Natural killer cell treated with Interleukin-12 subunit alpha and Interleukin-12 subunit beta and Interleukin-15 and Interleukin-18, amount 100 ng/mL, for 72 hours (primary cell): ENCODE results near the gene NFASC. TPM values are rescaled to one million over a fixed set of nuclear protein-coding genes. Genes with fewer than 3 reads are reported as not detected.

Experiments
- ATAC-seq, 2 donors: fragments of 150-1000 bp; cut with Tn5 transposase in 1 of 2; sonication (Bioruptor Pico), chemical (Tn5 transposase) in 1 of 2; 2 replicates each; pipeline ENCODE4 v1.10.0; 2021
- DNase-seq: peaks from one replicate; pipeline ENCODE4 v3.0.0; 2022; ENCODE audit warnings: low spot score
- H3K27ac Mint-ChIP-seq, 2 donors: 1 replicate in 1 of 2; 2 replicates in 1 of 2; pipeline ENCODE4 v1.8.0; 2022; ENCODE audit warnings: mixed read lengths in 2 of 2, mild to moderate bottlenecking in 1 of 2, moderate library complexity in 1 of 2
- H3K27me3 Mint-ChIP-seq, 2 donors: 1 replicate in 1 of 2; 2 replicates in 1 of 2; pipeline ENCODE4 v1.8.0; 2022; ENCODE audit warnings: mixed read lengths in 2 of 2
- H3K36me3 Mint-ChIP-seq: one replicate; pipeline ENCODE4 v1.8.0; 2022; ENCODE audit warnings: mixed read lengths
- H3K4me1 Mint-ChIP-seq, 2 donors: 1 replicate in 1 of 2; 2 replicates in 1 of 2; pipeline ENCODE4 v1.8.0; 2022; ENCODE audit warnings: low read depth in 2 of 2, mixed read lengths in 2 of 2, mild to moderate bottlenecking in 1 of 2
- H3K4me3 Mint-ChIP-seq: one replicate; pipeline ENCODE4 v1.8.0; 2022; ENCODE audit warnings: mixed read lengths
- H3K9me3 Mint-ChIP-seq: 2 replicates; pipeline ENCODE4 v1.8.0; 2022; ENCODE audit warnings: mixed read lengths
- total RNA-seq, 2 donors: library from RNA; stranded (reverse); gene quantifications; one replicate each; pipeline ENCODE4 v1.2.3, GENCODE V29; 2022

Gene NFASC
- total RNA-seq, 2 donors from 2014 or later = 0.36 to 0.71 TPM

DNA sequence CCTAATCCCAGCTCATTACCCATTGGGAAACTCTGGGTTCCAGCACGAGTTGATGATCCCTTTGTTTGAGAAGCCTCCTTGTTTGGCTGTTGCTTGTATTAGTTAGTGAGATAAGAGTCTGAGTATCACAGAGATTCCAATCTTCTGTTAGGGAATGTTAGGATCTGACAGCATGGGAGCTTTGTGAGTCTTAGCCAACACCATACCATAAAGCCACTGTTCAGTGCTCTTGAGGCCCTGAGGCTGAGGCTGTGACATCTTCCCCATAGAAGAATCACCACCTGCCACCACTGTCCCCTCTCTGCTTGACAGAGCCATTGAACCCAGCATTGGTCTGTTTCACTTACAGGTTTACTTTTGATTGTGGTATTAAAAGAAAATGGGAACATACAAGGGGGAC lies 29.3 kb upstream of the NFASC start:
- no peak overlapping the region for H3K27ac Mint-ChIP-seq
- H3K36me3 Mint-ChIP-seq = no peaks in the 10 kb centered on the region
- no peaks in the 10 kb centered on the region for H3K4me1 Mint-ChIP-seq
- ATAC-seq (no peak), DNase-seq (no peak)
- H3K27me3 Mint-ChIP-seq = peaks cover 11 to 37% of the 10 kb centered on the region in 2 donors
- H3K4me3 Mint-ChIP-seq = no peak overlapping the region
- H3K9me3 Mint-ChIP-seq = peaks cover 3% of the 10 kb centered on the region

- H3K9me3 Mint-ChIP-seq = peaks cover 3% of the 10 kb centered on the region
- H3K4me1 Mint-ChIP-seq = no peaks in the 10 kb centered on the region
- no peak overlapping the region for H3K4me3 Mint-ChIP-seq
- no peak overlapping the region for H3K27ac Mint-ChIP-seq
- H3K27me3 Mint-ChIP-seq = peaks cover 13 to 32% of the 10 kb centered on the region in 2 donors
- H3K36me3 Mint-ChIP-seq = no peaks in the 10 kb centered on the region
- ATAC-seq = no peak
- DNase-seq = no peak
Observed at GRCh38 chr1:204841798-204842197, 28.9 kb upstream of the NFASC start.

GRCh38 chr1:204842369-204842768 lies 28.3 kb upstream of the NFASC start:
- DNase-seq (no peak), ATAC-seq (no peak)
- Mint-ChIP-seq H3K4me1 (no peaks in the 10 kb centered on the region), H3K36me3 (no peaks in the 10 kb centered on the region), H3K9me3 (peaks cover 1% of the 10 kb centered on the region), H3K4me3 (no peak overlapping the region), H3K27ac (no peak overlapping the region), H3K27me3 (peaks cover 8 to 27% of the 10 kb centered on the region in 2 donors)

- H3K4me3 Mint-ChIP-seq = no peak overlapping the region
- H3K27me3 Mint-ChIP-seq = peaks cover 9 to 27% of the 10 kb centered on the region in 2 donors
- DNase-seq = no peak
- no peaks in the 10 kb centered on the region for H3K9me3 Mint-ChIP-seq
- ATAC-seq = no peak
- no peaks in the 10 kb centered on the region for H3K4me1 Mint-ChIP-seq
- no peak overlapping the region for H3K27ac Mint-ChIP-seq
- no peaks in the 10 kb centered on the region for H3K36me3 Mint-ChIP-seq
Observed at GRCh38 chr1:204842892-204843291, 27.8 kb upstream of the NFASC start.

- ATAC-seq (no peak), DNase-seq (no peak)
- no peaks in the 10 kb centered on the region for H3K4me1 Mint-ChIP-seq
- no peak overlapping the region for H3K27ac Mint-ChIP-seq
- no peak overlapping the region for H3K4me3 Mint-ChIP-seq
- H3K36me3 Mint-ChIP-seq = no peaks in the 10 kb centered on the region
- no peaks in the 10 kb centered on the region for H3K9me3 Mint-ChIP-seq
- peaks cover 15 to 34% of the 10 kb centered on the region in 2 donors for H3K27me3 Mint-ChIP-seq
Observed at GRCh38 chr1:204846546-204846945, 24.1 kb upstream of the NFASC start.

DNA sequence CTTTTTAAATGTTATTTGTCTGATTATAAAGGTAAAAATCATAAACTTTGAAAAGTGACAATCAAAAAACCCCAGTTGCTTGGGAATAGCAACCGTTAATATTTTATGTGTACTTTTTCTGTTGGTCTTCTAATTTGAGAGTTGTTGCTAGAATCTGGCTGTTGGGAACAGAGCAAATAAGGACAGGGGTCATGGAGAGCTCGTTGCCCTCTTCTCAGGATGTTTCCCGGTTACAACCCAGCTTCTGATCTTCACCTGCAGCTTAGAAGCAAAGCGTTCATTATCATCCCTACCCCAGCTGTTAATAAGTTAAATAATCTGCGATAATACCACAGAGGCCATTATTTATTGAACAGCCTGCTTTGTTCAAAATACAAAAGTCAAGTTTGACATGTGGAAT lies 22.1 kb upstream of the NFASC start:
- DNase-seq (no peak), ATAC-seq (no peak)
- Mint-ChIP-seq H3K27ac (no peak overlapping the region), H3K9me3 (no peaks in the 10 kb centered on the region), H3K4me3 (no peak overlapping the region), H3K4me1 (no peaks in the 10 kb centered on the region), H3K27me3 (peaks cover 19 to 26% of the 10 kb centered on the region in 2 donors), H3K36me3 (no peaks in the 10 kb centered on the region)

- Mint-ChIP-seq H3K9me3 (no peaks in the 10 kb centered on the region), H3K4me1 (no peaks in the 10 kb centered on the region), H3K36me3 (no peaks in the 10 kb centered on the region), H3K27ac (no peak overlapping the region), H3K4me3 (no peak overlapping the region), H3K27me3 (peaks cover 22 to 28% of the 10 kb centered on the region in 2 donors)
- ATAC-seq (no peak), DNase-seq (no peak)
Observed at GRCh38 chr1:204852854-204853253, 17.8 kb upstream of the NFASC start.

- ATAC-seq (no peak), DNase-seq (no peak)
- no peaks in the 10 kb centered on the region for H3K36me3 Mint-ChIP-seq
- H3K9me3 Mint-ChIP-seq = no peaks in the 10 kb centered on the region
- H3K4me1 Mint-ChIP-seq = no peaks in the 10 kb centered on the region
- H3K4me3 Mint-ChIP-seq = no peak overlapping the region
- H3K27me3 Mint-ChIP-seq = peaks cover 19 to 27% of the 10 kb centered on the region in 2 donors
- H3K27ac Mint-ChIP-seq = no peak overlapping the region
Observed at GRCh38 chr1:204853436-204853835, 17.2 kb upstream of the NFASC start.

DNA sequence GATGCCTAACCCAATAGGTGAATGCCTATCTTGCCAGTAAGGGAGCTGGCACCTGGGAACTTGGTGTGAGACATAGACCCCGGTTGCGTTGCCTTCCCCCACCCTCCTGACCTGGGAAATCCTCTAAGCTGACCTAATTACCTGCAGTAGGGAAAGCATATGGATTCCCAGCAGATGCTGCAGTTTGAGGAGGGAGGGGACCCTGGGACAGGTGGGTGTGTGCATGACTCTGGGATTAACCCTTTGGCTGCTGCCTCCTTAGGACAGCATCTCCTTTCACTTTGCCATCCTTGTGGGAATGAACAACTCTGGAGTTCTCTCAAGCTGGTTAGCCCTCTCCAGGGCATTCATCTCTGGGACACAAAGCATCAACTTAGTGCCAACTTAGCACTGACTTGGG lies 16.4 kb upstream of the NFASC start:
- H3K9me3 Mint-ChIP-seq = no peaks in the 10 kb centered on the region
- DNase-seq (no peak), ATAC-seq (no peak)
- H3K27ac Mint-ChIP-seq = no peak overlapping the region
- H3K4me1 Mint-ChIP-seq = no peaks in the 10 kb centered on the region
- peaks cover 19 to 27% of the 10 kb centered on the region in 2 donors for H3K27me3 Mint-ChIP-seq
- no peaks in the 10 kb centered on the region for H3K36me3 Mint-ChIP-seq
- no peak overlapping the region for H3K4me3 Mint-ChIP-seq

- peaks cover 20 to 34% of the 10 kb centered on the region in 2 donors for H3K27me3 Mint-ChIP-seq
- H3K4me3 Mint-ChIP-seq = no peak overlapping the region
- no peak for ATAC-seq
- H3K4me1 Mint-ChIP-seq = no peaks in the 10 kb centered on the region
- H3K36me3 Mint-ChIP-seq = no peaks in the 10 kb centered on the region
- no peak for DNase-seq
- H3K9me3 Mint-ChIP-seq = no peaks in the 10 kb centered on the region
- no peak overlapping the region for H3K27ac Mint-ChIP-seq
Observed at GRCh38 chr1:204858363-204858821, 12.3 kb upstream of the NFASC start.

DNA sequence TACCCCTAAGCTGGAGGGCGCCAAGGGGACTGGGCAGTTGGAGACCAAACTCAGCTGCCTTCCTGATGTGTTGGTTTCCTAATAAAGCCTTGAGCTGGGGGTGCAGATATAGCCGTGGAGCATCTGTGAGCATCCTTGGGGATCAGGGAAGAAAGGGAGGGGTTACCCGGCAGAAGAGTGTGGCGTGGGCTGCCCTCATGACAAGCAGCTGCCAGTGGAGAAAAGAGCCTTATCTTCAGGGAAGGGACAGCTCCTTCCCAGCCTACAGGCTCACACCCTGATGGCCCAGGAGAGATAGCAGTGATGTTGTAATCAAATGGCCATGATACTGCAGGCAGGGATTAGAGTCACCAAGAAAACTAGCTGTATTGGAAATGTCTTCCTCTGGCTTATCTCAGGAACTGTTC lies 10.8 kb upstream of the NFASC start:
- Mint-ChIP-seq H3K36me3 (no peaks in the 10 kb centered on the region), H3K4me3 (no peak overlapping the region), H3K27ac (no peak overlapping the region), H3K9me3 (no peaks in the 10 kb centered on the region), H3K4me1 (no peaks in the 10 kb centered on the region), H3K27me3 (peaks cover 20 to 31% of the 10 kb centered on the region in 2 donors)
- DNase-seq = no peak
- ATAC-seq = no peak

GRCh38 chr1:204863024-204863423 lies 7.6 kb upstream of the NFASC start:
- DNase-seq (no peak), ATAC-seq (no peak)
- H3K27me3 Mint-ChIP-seq = peaks cover 8 to 18% of the 10 kb centered on the region in 2 donors
- no peaks in the 10 kb centered on the region for H3K4me1 Mint-ChIP-seq
- H3K36me3 Mint-ChIP-seq = no peaks in the 10 kb centered on the region
- no peak overlapping the region for H3K27ac Mint-ChIP-seq
- H3K4me3 Mint-ChIP-seq = no peak overlapping the region
- H3K9me3 Mint-ChIP-seq = no peaks in the 10 kb centered on the region

- DNase-seq (no peak), ATAC-seq (no peak)
- Mint-ChIP-seq H3K27me3 (peaks cover 8 to 18% of the 10 kb centered on the region in 2 donors), H3K36me3 (no peaks in the 10 kb centered on the region), H3K27ac (no peak overlapping the region), H3K4me1 (no peaks in the 10 kb centered on the region), H3K4me3 (no peak overlapping the region), H3K9me3 (no peaks in the 10 kb centered on the region)
Observed at GRCh38 chr1:204863730-204864129, 6.9 kb upstream of the NFASC start.

GRCh38 chr1:204866051-204866596 lies 4.5 kb upstream of the NFASC start:
- H3K27ac Mint-ChIP-seq = no peak overlapping the region
- no peak overlapping the region for H3K4me3 Mint-ChIP-seq
- DNase-seq = no peak
- H3K27me3 Mint-ChIP-seq = peaks cover 7 to 18% of the 10 kb centered on the region in 2 donors
- H3K9me3 Mint-ChIP-seq = no peaks in the 10 kb centered on the region
- no peaks in the 10 kb centered on the region for H3K36me3 Mint-ChIP-seq
- H3K4me1 Mint-ChIP-seq = no peaks in the 10 kb centered on the region
- no peak for ATAC-seq

- Mint-ChIP-seq H3K4me1 (no peaks in the 10 kb centered on the region), H3K9me3 (no peaks in the 10 kb centered on the region), H3K4me3 (no peak overlapping the region), H3K27ac (no peak overlapping the region), H3K27me3 (peaks cover 7 to 13% of the 10 kb centered on the region in 2 donors), H3K36me3 (no peaks in the 10 kb centered on the region)
- DNase-seq = no peak
- peak in 1 of 2 donors; percentile 3 for ATAC-seq
Observed at GRCh38 chr1:204867203-204867602, 3.5 kb upstream of the NFASC start.
